Heart left ventricle (tissue), 16 donors: Measurements from ENCODE around the gene IFFO2. TPM values are rescaled to one million over a fixed set of nuclear protein-coding genes. Genes with fewer than 3 reads are reported as not detected.

Source experiments
- ATAC-seq, 4 donors: fragments of 200-7000 bp; cut with Tn5 transposase; one replicate each; pipeline ENCODE4 v1.9.1; 2020 to 2022; ENCODE audit warnings: moderate library complexity in 4 of 4, mild to moderate bottlenecking in 3 of 4, moderate number of reproducible peaks in 1 of 4
- DNase-seq, 5 donors: peaks; one replicate each; pipeline ENCODE4 v3.0.0-alpha.2; 2020
- H3K27ac ChIP-seq, 12 donors: fragments of 200-600 bp; sonication (generic) in 4 of 12; one replicate each; pipeline versions ENCODE4 v1.5.0 to v1.8.0; 2016 to 2022; ENCODE audit warnings: mild to moderate bottlenecking in 2 of 12
- H3K27me3 ChIP-seq, 9 donors: fragments of 200-600 bp; sonication (generic) in 2 of 9; one replicate each; pipeline versions ENCODE4 v1.5.1 to v1.8.0; 2016 to 2022; ENCODE audit warnings: mild to moderate bottlenecking in 3 of 9
- H3K36me3 ChIP-seq, 9 donors: fragments of 200-600 bp; sonication (generic) in 2 of 9; one replicate each; pipeline versions ENCODE4 v1.5.0 to v1.8.0; 2018 to 2022; ENCODE audit warnings: mild to moderate bottlenecking in 2 of 9
- H3K4me1 ChIP-seq, 12 donors: fragments of 200-600 bp; sonication (generic) in 4 of 12; one replicate each; pipeline versions ENCODE4 v1.5.0 to v1.8.0; 2016 to 2022; ENCODE audit warnings: mild to moderate bottlenecking in 3 of 12
- H3K4me3 ChIP-seq, 12 donors: fragments of 200-600 bp; sonication (generic) in 4 of 12; one replicate each; pipeline versions ENCODE4 v1.5.0 to v1.8.0; 2017 to 2022; ENCODE audit warnings: mild to moderate bottlenecking in 9 of 12, moderate library complexity in 4 of 12
- H3K9me3 ChIP-seq, 12 donors: fragments of 200-600 bp; sonication (generic) in 4 of 12; one replicate each; pipeline versions ENCODE4 v1.5.0 to v1.8.0; 2016 to 2022; ENCODE audit warnings: mild to moderate bottlenecking in 1 of 12
- CTCF ChIP-seq, 12 donors: fragments of 200-600 bp; sonication (generic) in 4 of 12; IDR thresholded peaks; one replicate each; pipeline versions ENCODE4 v1.5.0 to v1.8.0; 2018 to 2022; ENCODE audit warnings: antibody characterized with exemption in 12 of 12, mild to moderate bottlenecking in 5 of 12
- POLR2A ChIP-seq, 2 donors: fragments of 450-650 bp; IDR thresholded peaks; one replicate each; pipeline ENCODE4 v1.6.1; 2017; ENCODE audit warnings: antibody characterized with exemption in 2 of 2, mild to moderate bottlenecking in 2 of 2, moderate library complexity in 2 of 2
- WGBS, 4 donors: extraction: QIAGEN DNeasy Blood & Tissue Kit in 2 of 4; methylation state at CpG; one replicate each; pipeline versions ENCODE4 v1.1.5 to v1.1.7; 2013 to 2018; 5-methylcytosine and 5-hydroxymethylcytosine counted together
- intact Hi-C, 10 donors: fragments of 100-400 bp; cut with DNase I; formaldehyde crosslinking; loops; one replicate each; pipeline versions ENCODE4 v1.11.1 to v1.14.2; 2022
- polyA plus RNA-seq, 2 donors: library from polyadenylated mRNA; stranded (reverse); fragments of 200-250 nt; gene quantifications; one replicate each; pipeline ENCODE4 v1.2.3, GENCODE V29; 2013
- total RNA-seq, 9 donors: library from RNA; depleted of rRNA in 2 of 9; stranded (reverse); fragments of >200 nt in 2 of 9; fragmentation: NEBNext Ultra II Directional in 3 of 9; extraction: Animal tissue kit (Norgen Biotek cat#: 25700) in 3 of 9; gene quantifications; one replicate each; pipeline versions ENCODE4 v1.1.0 to v1.2.4, GENCODE V29; 2016 to 2023
- donor health status: ischemic (EF 13 %, LVEDD 7.1; RV severe dilation, severe dysfunction).
- donor health status: healthy with polysubstance abuse.
- donor health status: DM: no; HTN: yes; CAD: no.
- donor health status: DM: no; HTN: no; CAD: no.
- donor health status: ischemic (EF 25% LVEDD 6.9; RV normal size, moderate dysfunction).
- donor health status: ischemic (EF 25% LVEDD 5.7; RV mildly dilated, moderate dysfunction).
- donor health status: healthy.
- donor health status: DM: yes; HTN: yes; CAD: no.
- donor health status: ischemic (EF 35%, LVEDD 5.7; RV mildly dilated, moderate dysfunction).
- donor health status: nonischemic (EF 11% LVEDD 7.7; RV severe dilation, severe dysfunction).
- donor health status: DM: yes; HTN: yes; CAD: no.
- donor health status: PGD.
- donor health status: ischemic (EF 29% LVEDD 5.4; RV normal size, mild dysfunction).
- donor health status: nonischemic (EF 23%, LVEDD 6.1; RV moderate dilation, normal function).

The IFFO2 gene
- total and polyA plus RNA-seq, 11 donors: 2.5 to 9.0 (median 4.9) TPM

GRCh38 chr1:18996548-18997177, 40.2 kb upstream of the IFFO2 start:
- Histone ChIP-seq H3K27ac (no peak overlapping the region), H3K27me3 (no peaks in the 10 kb centered on the region), H3K4me1 (peaks cover 0 to 11% (median 0%) of the 10 kb centered on the region in 12 donors), H3K9me3 (peaks cover 0 to 15% (median 1%) of the 10 kb centered on the region in 12 donors), H3K4me3 (no peak overlapping the region), H3K36me3 (no peaks in the 10 kb centered on the region)
- 79 to 90% (median 88%) methylated on average over 6 of the region's 6 CpGs for WGBS, 4 donors
- intact Hi-C loops: no loop called here
- ATAC-seq: no peak
- TF ChIP-seq CTCF (IDR thresholded peaks at IDR 0.05) (no peak), POLR2A (IDR thresholded peaks at IDR 0.05) (no peak)
- no peak for DNase-seq

GRCh38 chr1:18994381-18994780, 37.9 kb upstream of the IFFO2 start:
- 80 to 88% (median 86%) methylated on average over 6 of the region's 6 CpGs for WGBS, 4 donors
- no peak for DNase-seq
- no peak for ATAC-seq
- H3K36me3 ChIP-seq: no peaks in the 10 kb centered on the region
- peaks cover 0 to 8% (median 0%) of the 10 kb centered on the region in 12 donors for H3K4me1 ChIP-seq
- no peak for TF ChIP-seq POLR2A (IDR thresholded peaks at IDR 0.05)
- no peak for TF ChIP-seq CTCF (IDR thresholded peaks at IDR 0.05)
- H3K4me3 ChIP-seq: no peak overlapping the region
- H3K27ac ChIP-seq: no peak overlapping the region
- no peaks in the 10 kb centered on the region for H3K9me3 ChIP-seq
- intact Hi-C loops: no loop called here
- no peaks in the 10 kb centered on the region for H3K27me3 ChIP-seq

GRCh38 chr1:18992646-18993045, 36.2 kb upstream of the IFFO2 start:
- H3K27me3 ChIP-seq: no peaks in the 10 kb centered on the region
- H3K4me3 ChIP-seq: no peak overlapping the region
- no peak overlapping the region for H3K27ac ChIP-seq
- ATAC-seq: no peak
- no peaks in the 10 kb centered on the region for H3K4me1 ChIP-seq
- DNase-seq: no peak
- H3K9me3 ChIP-seq: no peaks in the 10 kb centered on the region
- H3K36me3 ChIP-seq: no peaks in the 10 kb centered on the region
- TF ChIP-seq CTCF (IDR thresholded peaks at IDR 0.05) (no peak), POLR2A (IDR thresholded peaks at IDR 0.05) (no peak)
- intact Hi-C loops: no loop called here
- WGBS, 4 donors: 65 to 71% (median 68%) methylated on average over 3 of the region's 3 CpGs

- Histone ChIP-seq H3K27ac (no peak overlapping the region), H3K27me3 (no peaks in the 10 kb centered on the region), H3K9me3 (no peaks in the 10 kb centered on the region), H3K4me3 (no peak overlapping the region), H3K36me3 (no peaks in the 10 kb centered on the region), H3K4me1 (no peaks in the 10 kb centered on the region)
- ATAC-seq: no peak
- WGBS, 4 donors: 97 to 99% (median 98%) methylated on average over 3 of the region's 3 CpGs
- DNase-seq: no peak
- TF ChIP-seq CTCF (IDR thresholded peaks at IDR 0.05) (no peak), POLR2A (IDR thresholded peaks at IDR 0.05) (no peak)
- intact Hi-C loops: no loop called here
Observed at GRCh38 chr1:18991585-18991984, 35.1 kb upstream of the IFFO2 start.
